Cardiac septum (tissue), 1 donor: ENCODE measurements around the gene SETDB1. TPM values are rescaled to one million over a fixed set of nuclear protein-coding genes. Genes with fewer than 3 reads are reported as not detected.
A peak's percentile ranks its signal among the peaks of the same experiment; 100 is the strongest.
"Not testable (repeated sequence)": the region's sequence is repeated elsewhere in the genome, so short reads cannot be mapped to it uniquely, and the experiment has no call there.

Experiments
- DNase-seq: peaks from one replicate; pipeline ENCODE4 v3.0.0-alpha.2; 2020; ENCODE audit warnings: low spot score
- intact Hi-C: fragments of 100-400 bp; cut with DNase I; formaldehyde crosslinking; loops from one replicate; pipeline ENCODE4 v1.14.0; 2022
- long read RNA-seq: library from polyadenylated mRNA; unstranded; transcript quantifications from one replicate; pipeline ENCODE4 v2.0.0, GENCODE V29; 2021
- total RNA-seq: library from RNA; stranded (reverse); fragmentation: NEBNext Ultra II Directional; extraction: Animal tissue kit (Norgen Biotek cat#: 25700); gene quantifications from one replicate; pipeline ENCODE4 v1.2.1, GENCODE V29; 2021
- donor health status: DM: no; HTN: no; CAD: no.

SETDB1 gene
- total RNA-seq, result 15.5 TPM
- long read RNA-seq, partial matches to known transcripts, result 6 of 11 reads
- long read RNA-seq, other reads (novel, unspliced or antisense), result 5 of 11 reads

GRCh38 chr1:150926097-150926741, at the start of gene SETDB1:
Gene SETDB1 (plus strand): TSS chr1:150926363. CDS start chr1:150927715, 1,352 bp downstream.
- peak; percentile 96 for DNase-seq
- intact Hi-C loops, result loop anchor here (2.0 to 10.0 kb wide), 3 partner anchors 47 to 301 kb away; partner anchors contain the start of genes ARNT and ENSA

GRCh38 chr1:150878931-150879330, 47.2 kb upstream of the SETDB1 start:
- intact Hi-C loops, result loop anchor here (5.0 kb wide), 2 partner anchors 48 to 93 kb away; partner anchors contain the start of genes CERS2 and SETDB1
- DNase-seq, result not testable (repeated sequence)

GRCh38 chr1:150881331-150882070, 44.7 kb upstream of the SETDB1 start:
- intact Hi-C loops, result no loop called here
- DNase-seq, result no peak

- intact Hi-C loops, DNase-seq: not testable (repeated sequence)
Measured at GRCh38 chr1:150883121-150883520, 43.0 kb upstream of the SETDB1 start.

GRCh38 chr1:150887018-150887417, 39.1 kb upstream of the SETDB1 start, which contains the start of gene CTXND2:
Gene CTXND2 (plus strand): TSS chr1:150887136. CDS start chr1:150912315, 25,179 bp downstream.
- DNase-seq, result no peak
- intact Hi-C loops, result no loop called here

- DNase-seq, result no peak
- intact Hi-C loops, result no loop called here
Measured at GRCh38 chr1:150888727-150889126, 37.4 kb upstream of the SETDB1 start.

GRCh38 chr1:150890033-150890416, 36.1 kb upstream of the SETDB1 start:
- DNase-seq, result no peak
- intact Hi-C loops, result no loop called here

GRCh38 chr1:150893336-150893913, 32.7 kb upstream of the SETDB1 start:
- intact Hi-C loops, result no loop called here
- DNase-seq, result no peak

- no peak for DNase-seq
- intact Hi-C loops, result no loop called here
Measured at GRCh38 chr1:150895618-150896017, 30.5 kb upstream of the SETDB1 start.

GRCh38 chr1:150899795-150900194, 26.4 kb upstream of the SETDB1 start:
- DNase-seq, intact Hi-C loops: not testable (repeated sequence)

GRCh38 chr1:150902346-150902745, 23.8 kb upstream of the SETDB1 start:
- intact Hi-C loops, result no loop called here
- DNase-seq, result no peak

- intact Hi-C loops, result no loop called here
- DNase-seq, result no peak
Measured at GRCh38 chr1:150902751-150903150, 23.4 kb upstream of the SETDB1 start.

GRCh38 chr1:150905301-150905700, 20.9 kb upstream of the SETDB1 start:
- intact Hi-C loops, result no loop called here
- DNase-seq, result no peak

- intact Hi-C loops, result no loop called here
- no peak for DNase-seq
Measured at GRCh38 chr1:150906329-150906728, 19.8 kb upstream of the SETDB1 start.

GRCh38 chr1:150906813-150907212, 19.4 kb upstream of the SETDB1 start:
- DNase-seq, result no peak
- intact Hi-C loops, result no loop called here

- DNase-seq, result no peak
- intact Hi-C loops, result no loop called here
Measured at GRCh38 chr1:150909585-150910180, 16.5 kb upstream of the SETDB1 start.

- intact Hi-C loops, result no loop called here
- DNase-seq, result no peak
Measured at GRCh38 chr1:150912623-150913022, 13.5 kb upstream of the SETDB1 start.

- intact Hi-C loops, result no loop called here
- no peak for DNase-seq
Measured at GRCh38 chr1:150917387-150917786, 8.8 kb upstream of the SETDB1 start.

GRCh38 chr1:150922519-150922975, 3.6 kb upstream of the SETDB1 start:
- no peak for DNase-seq
- intact Hi-C loops, result loop anchor here (10.0 kb wide), 1 partner anchor 298 kb away; the partner anchor contains the start of gene ENSA

GRCh38 chr1:150925080-150925479, 1.1 kb upstream of the SETDB1 start:
- no peak for DNase-seq
- intact Hi-C loops, result loop anchor here (5.0 to 10.0 kb wide), 2 partner anchors 48 to 300 kb away; partner anchors contain the start of genes ARNT and ENSA
